Esophagus squamous epithelium (tissue), 4 donors: ENCODE results near the gene MICAL2.

ENCODE experiments used
- CTCF ChIP-seq, 6 experiments: fragments of 450-650 bp in 4 of 6; fragments of 200-600 bp in 2 of 6; sonication (generic) in 2 of 6; IDR thresholded peaks; one replicate each; pipeline ENCODE4 v1.5.1; 2016 to 2019; ENCODE audit warnings: antibody characterized with exemption in 6 of 6, mild to moderate bottlenecking in 4 of 6, moderate library complexity in 4 of 6
- POLR2A ChIP-seq, 4 donors: fragments of 450-650 bp; IDR thresholded peaks; one replicate each; pipeline ENCODE4 v1.6.1; 2017; ENCODE audit warnings: antibody characterized with exemption in 4 of 4, mild to moderate bottlenecking in 4 of 4, moderate library complexity in 3 of 4

- no peak for TF ChIP-seq POLR2A (IDR thresholded peaks at IDR 0.05)
- TF ChIP-seq CTCF (IDR thresholded peaks at IDR 0.05) = no peak
These were observed 56.9 kb downstream of the MICAL2 start for GRCh38 chr11:12167061-12168000.
